ENCODE measurements around the gene LARGE2.
A peak's percentile ranks its signal among the peaks of the same experiment; 100 is the strongest.

DNA sequence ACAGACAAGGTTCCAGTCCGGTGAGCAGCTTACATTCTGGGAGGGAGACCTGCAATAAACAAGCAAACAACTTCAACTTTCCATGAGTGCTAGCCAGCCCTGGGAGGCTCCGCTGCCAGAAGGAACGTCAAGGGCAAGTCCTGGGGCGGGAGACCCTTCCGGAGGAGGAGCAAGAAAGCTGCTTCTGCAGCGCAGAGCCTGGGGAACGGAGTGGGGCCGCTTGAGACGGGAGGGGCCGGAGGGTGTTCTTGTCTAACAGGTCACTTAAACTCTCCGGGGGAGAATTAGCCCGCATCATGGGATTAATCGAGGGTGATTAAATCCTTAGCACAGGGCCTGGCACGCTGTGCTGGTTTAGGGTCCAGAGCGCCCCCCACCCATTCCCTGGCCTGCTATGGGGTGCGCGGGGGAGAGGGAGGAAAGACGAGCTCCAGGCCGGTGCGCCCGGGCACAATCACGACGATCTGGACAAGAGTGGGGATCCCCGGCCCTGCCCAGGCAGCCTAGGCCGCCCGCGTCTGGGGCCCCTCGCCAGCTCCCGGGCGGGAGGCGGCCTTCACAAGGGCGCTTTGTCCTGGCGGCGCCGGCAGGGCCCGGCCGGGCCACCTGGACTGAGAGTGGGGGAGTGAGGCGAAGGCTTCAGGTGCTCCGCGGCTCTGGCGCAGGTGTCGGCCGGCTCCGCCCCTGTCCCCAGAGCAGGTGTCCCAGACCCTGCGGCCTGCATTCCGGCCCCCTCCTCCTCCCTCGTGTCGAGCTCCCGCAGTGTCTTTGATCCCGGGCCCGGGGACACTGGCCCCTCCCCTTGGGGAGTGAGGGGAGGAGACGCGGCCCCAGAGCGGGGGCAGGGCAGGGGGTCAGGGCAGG lies 663 bp upstream of the LARGE2 start:
- TF ChIP-seq CTCF (conservative IDR thresholded peaks at IDR 0.05), result no peak
- peak; percentile 48; the same call in 1 of the 2 replicates for TF ChIP-seq ZFX (IDR thresholded peaks at IDR 0.05)
